Mucosa of descending colon (tissue), 3 donors: ENCODE measurements around the gene GAK. TPM values are rescaled to one million over a fixed set of nuclear protein-coding genes. Genes with fewer than 3 reads are reported as not detected.

Experiments
- ATAC-seq: fragments of 200-7000 bp; cut with Tn5 transposase; one replicate; pipeline ENCODE4 v1.9.1; 2020; ENCODE audit warnings: mild to moderate bottlenecking, moderate library complexity
- DNase-seq, 3 donors: peaks; one replicate each; pipeline ENCODE4 v3.0.0-alpha.2; 2020
- H3K36me3 ChIP-seq: fragments of 200-600 bp; one replicate; pipeline ENCODE4 v1.8.0; 2021; ENCODE audit warnings: low read depth, mild to moderate bottlenecking
- H3K4me1 ChIP-seq: fragments of 200-600 bp; one replicate; pipeline ENCODE4 v1.8.0; 2021; ENCODE audit warnings: low read depth, mild to moderate bottlenecking
- H3K4me3 ChIP-seq: fragments of 200-600 bp; one replicate; pipeline ENCODE4 v1.8.0; 2021; ENCODE audit warnings: mild to moderate bottlenecking
- H3K9me3 ChIP-seq: fragments of 200-600 bp; one replicate; pipeline ENCODE4 v1.8.0; 2021; ENCODE audit warnings: mild to moderate bottlenecking
- intact Hi-C, 2 donors: fragments of 100-400 bp; cut with DNase I in 1 of 2; cut with micrococcal nuclease in 1 of 2; formaldehyde crosslinking; loops; one replicate each; pipeline versions ENCODE4 v1.11.0 to v1.11.1; 2022; cut with DNase I, micrococcal nuclease
- total RNA-seq, 3 donors: library from RNA; stranded (reverse); fragmentation: NEBNext Ultra II Directional in 2 of 3; extraction: Animal tissue kit (Norgen Biotek cat#: 25700) in 2 of 3; gene quantifications; one replicate each; pipeline versions ENCODE4 v1.2.1 to v1.2.4, GENCODE V29; 2021 to 2023
- TF ChIP-seq, protein P1 (sequence below): fragments of 200-600 bp; IDR thresholded peaks from one replicate; pipeline ENCODE4 v1.8.0; 2022; ENCODE audit warnings: antibody characterized with exemption, mild to moderate bottlenecking
- donor health status: DM: no; HTN: no; CAD: no; lungs with moderate emphysema.
- donor health status: DM: no; HTN: no; CAD: no.
- donor health status: DM: no; HTN: yes; CAD: no.

GAK gene
- total RNA-seq, 3 donors from 2014 or later = 155 to 259 (median 244) TPM

DNA sequence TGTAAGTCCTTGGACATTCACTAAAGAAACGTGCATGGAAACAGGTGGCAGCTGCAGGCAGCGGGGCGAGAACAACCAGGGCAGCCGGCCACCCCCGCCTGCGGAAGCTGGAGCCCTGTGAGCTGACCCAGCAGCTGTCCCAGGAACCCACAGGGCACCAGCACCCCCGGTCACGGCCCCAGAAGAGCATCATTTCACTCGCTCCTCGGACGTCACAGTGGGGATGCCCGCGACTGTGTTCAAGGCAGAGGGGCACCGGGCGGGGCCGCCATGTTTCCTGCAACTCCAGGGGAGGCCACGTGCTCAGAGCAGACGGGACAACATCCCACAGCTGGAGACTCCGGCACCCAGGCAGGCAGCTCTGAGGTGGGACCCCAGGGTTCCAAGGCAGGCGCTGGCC is 61.2 kb downstream of the GAK start:
- H3K4me1 ChIP-seq = no peaks in the 10 kb centered on the region
- intact Hi-C loops = no loop called here
- DNase-seq (no peak), ATAC-seq (no peak)
- TF ChIP-seq, protein P1, sequence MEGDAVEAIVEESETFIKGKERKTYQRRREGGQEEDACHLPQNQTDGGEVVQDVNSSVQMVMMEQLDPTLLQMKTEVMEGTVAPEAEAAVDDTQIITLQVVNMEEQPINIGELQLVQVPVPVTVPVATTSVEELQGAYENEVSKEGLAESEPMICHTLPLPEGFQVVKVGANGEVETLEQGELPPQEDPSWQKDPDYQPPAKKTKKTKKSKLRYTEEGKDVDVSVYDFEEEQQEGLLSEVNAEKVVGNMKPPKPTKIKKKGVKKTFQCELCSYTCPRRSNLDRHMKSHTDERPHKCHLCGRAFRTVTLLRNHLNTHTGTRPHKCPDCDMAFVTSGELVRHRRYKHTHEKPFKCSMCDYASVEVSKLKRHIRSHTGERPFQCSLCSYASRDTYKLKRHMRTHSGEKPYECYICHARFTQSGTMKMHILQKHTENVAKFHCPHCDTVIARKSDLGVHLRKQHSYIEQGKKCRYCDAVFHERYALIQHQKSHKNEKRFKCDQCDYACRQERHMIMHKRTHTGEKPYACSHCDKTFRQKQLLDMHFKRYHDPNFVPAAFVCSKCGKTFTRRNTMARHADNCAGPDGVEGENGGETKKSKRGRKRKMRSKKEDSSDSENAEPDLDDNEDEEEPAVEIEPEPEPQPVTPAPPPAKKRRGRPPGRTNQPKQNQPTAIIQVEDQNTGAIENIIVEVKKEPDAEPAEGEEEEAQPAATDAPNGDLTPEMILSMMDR = no peak
- H3K9me3 ChIP-seq = no peaks in the 10 kb centered on the region
- H3K4me3 ChIP-seq = no peak overlapping the region
- H3K36me3 ChIP-seq = peaks cover 4% of the 10 kb centered on the region

DNA sequence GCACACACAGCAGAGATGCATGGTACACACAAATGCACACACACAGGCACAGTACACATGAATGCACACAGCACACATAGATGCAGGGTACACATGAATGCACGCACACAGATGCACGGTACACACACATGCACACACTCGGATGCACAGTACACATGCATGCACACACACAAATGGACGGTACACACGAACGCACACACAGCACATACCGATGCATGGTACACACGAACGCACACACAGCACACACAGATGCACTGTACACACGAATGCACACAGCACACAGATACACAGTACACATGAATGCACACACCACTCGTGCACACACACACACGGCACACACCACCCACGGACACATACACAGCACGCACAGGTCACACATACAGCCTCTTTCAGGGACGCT is 62.3 kb downstream of the GAK start:
- no peaks in the 10 kb centered on the region for H3K9me3 ChIP-seq
- TF ChIP-seq, protein P1 = no peak
- intact Hi-C loops = no loop called here
- no peak for DNase-seq
- peaks cover 6% of the 10 kb centered on the region for H3K36me3 ChIP-seq
- H3K4me1 ChIP-seq = no peaks in the 10 kb centered on the region
- no peak for ATAC-seq
- H3K4me3 ChIP-seq = no peak overlapping the region

DNA sequence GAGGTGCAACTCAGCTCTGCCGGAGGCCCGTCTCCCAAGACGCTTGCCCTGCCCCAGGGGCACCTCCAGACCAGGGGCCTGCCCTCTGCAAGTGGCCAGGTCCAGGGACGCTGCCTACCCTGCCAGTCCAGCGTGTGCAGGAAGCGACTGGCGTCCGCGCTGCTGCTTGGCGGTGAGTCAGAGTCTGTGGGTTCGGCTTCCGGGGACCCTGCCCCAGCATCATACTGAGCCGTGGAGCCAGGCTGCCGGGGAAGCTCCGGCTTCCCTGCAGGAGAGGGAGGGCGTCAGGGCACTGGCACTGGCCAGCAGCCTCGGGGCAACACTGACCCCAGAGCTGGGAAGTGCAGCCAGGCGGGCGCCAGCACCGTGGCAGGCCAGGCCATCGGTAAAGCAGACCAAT is 63.7 kb downstream of the GAK start:
- DNase-seq (no peak), ATAC-seq (no peak)
- no peaks in the 10 kb centered on the region for H3K4me1 ChIP-seq
- TF ChIP-seq, protein P1 = no peak
- H3K9me3 ChIP-seq = no peaks in the 10 kb centered on the region
- intact Hi-C loops = no loop called here
- no peak overlapping the region for H3K4me3 ChIP-seq
- H3K36me3 ChIP-seq = peaks cover 7% of the 10 kb centered on the region

GRCh38 chr4:867526-868250 is 64.4 kb downstream of the GAK start:
- TF ChIP-seq, protein P1 = no peak
- H3K4me1 ChIP-seq = no peaks in the 10 kb centered on the region
- no peaks in the 10 kb centered on the region for H3K9me3 ChIP-seq
- DNase-seq = no peak
- no peak for ATAC-seq
- peaks cover 12% of the 10 kb centered on the region for H3K36me3 ChIP-seq
- intact Hi-C loops = no loop called here
- no peak overlapping the region for H3K4me3 ChIP-seq

DNA sequence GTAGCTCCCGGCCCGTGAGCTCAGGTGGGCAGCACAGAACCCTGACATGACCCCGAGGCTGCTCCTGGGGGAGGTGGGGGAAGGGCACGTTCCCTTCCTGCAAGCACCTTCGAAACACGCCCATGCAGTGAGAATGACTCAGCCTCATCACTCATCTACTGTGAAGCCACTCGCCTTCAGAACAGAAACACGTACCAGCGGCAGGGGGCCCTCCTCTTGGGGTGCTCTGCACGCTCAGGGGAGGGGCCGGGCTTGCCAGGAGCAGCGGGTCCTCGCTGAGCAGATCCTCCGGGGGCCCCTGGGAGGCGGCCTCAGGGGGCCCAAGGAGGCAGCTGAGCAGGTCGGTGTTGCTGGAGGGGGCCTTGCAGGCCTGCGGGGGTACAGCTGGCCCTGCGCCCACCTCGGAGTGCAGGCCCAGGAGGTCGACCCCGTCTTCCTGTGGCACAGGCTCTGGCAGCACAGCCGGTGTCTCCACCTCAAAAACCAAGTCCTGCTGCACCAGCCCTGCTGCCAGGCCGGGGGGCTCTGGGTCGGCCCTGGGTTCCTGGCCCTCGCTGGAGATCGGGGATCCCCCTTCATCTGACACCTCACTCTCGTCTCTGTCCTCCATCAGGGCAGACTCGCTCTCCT is 65.2 kb downstream of the GAK start:
- ATAC-seq (no peak), DNase-seq (no peak)
- Histone ChIP-seq H3K4me1 (no peaks in the 10 kb centered on the region), H3K9me3 (no peaks in the 10 kb centered on the region), H3K36me3 (peaks cover 12% of the 10 kb centered on the region), H3K4me3 (no peak overlapping the region)
- intact Hi-C loops = no loop called here
- TF ChIP-seq, protein P1 = no peak
